ENCODE data around the gene ARHGEF12. TPM values are rescaled to one million over a fixed set of nuclear protein-coding genes. Genes with fewer than 3 reads are reported as not detected.

The ARHGEF12 gene
- total RNA-seq, 2 donors from 2014 or later, result 113 to 132 TPM

DNA sequence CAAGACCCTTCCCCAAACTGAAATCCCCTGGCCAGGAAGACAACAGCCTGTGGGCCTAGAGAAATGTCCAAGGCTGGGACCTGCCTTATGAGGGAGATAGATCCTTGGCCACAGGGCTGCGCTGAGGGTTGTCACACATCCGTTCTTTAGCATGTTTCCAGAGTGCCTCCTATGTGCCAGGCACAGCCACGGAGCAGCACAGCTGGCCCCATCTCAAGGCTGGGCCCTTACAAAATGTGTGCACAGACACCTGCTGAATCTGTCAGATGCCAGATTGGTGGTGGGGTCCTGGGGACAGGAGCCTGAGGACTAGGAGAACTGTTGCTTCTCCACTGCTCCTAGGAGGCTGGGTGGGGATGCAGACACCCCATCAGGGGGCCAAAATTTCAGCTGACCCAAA is 186.5 kb downstream of the ARHGEF12 start:
- H3K27ac ChIP-seq, result no peak overlapping the region
- TF ChIP-seq, protein P1, sequence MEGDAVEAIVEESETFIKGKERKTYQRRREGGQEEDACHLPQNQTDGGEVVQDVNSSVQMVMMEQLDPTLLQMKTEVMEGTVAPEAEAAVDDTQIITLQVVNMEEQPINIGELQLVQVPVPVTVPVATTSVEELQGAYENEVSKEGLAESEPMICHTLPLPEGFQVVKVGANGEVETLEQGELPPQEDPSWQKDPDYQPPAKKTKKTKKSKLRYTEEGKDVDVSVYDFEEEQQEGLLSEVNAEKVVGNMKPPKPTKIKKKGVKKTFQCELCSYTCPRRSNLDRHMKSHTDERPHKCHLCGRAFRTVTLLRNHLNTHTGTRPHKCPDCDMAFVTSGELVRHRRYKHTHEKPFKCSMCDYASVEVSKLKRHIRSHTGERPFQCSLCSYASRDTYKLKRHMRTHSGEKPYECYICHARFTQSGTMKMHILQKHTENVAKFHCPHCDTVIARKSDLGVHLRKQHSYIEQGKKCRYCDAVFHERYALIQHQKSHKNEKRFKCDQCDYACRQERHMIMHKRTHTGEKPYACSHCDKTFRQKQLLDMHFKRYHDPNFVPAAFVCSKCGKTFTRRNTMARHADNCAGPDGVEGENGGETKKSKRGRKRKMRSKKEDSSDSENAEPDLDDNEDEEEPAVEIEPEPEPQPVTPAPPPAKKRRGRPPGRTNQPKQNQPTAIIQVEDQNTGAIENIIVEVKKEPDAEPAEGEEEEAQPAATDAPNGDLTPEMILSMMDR (IDR thresholded peaks at IDR 0.05), result no peak
- no peak for ATAC-seq (ENCODE audit: insufficient number of reproducible peaks, low FRiP score, low read depth)
- H3K36me3 ChIP-seq, result no peaks in the 10 kb centered on the region
- H3K4me3 ChIP-seq, result no peak overlapping the region
- no peaks in the 10 kb centered on the region for H3K9me3 ChIP-seq
- no peaks in the 10 kb centered on the region for H3K27me3 ChIP-seq (replicated peaks; ENCODE audit: insufficient read depth)
- H3K4me1 ChIP-seq (ENCODE audit: control insufficient read depth in 1 of 2, low read depth in 2 of 2), result no peaks in the 10 kb centered on the region
- no peak for DNase-seq (ENCODE audit: low spot score)

DNA sequence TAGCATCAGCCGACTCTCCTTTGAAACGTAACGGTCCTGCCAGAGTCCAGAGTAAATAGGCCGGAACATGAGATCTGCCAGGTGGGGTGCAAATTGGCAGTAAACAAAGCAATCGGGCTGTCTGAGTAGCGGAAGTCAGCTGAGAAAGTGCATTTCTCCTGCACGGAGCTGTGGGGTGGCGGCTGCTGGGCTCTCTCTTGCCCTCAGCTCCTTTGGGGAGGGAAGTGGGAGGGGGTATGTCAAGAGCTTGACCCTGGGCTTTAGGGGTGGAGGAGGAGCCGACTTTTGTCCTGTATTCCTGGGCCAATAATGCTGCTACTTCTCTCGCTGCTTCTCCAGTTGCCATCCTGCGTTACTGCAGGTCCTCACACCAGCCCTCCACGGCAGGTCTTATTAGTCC is 187.0 kb downstream of the ARHGEF12 start:
- Histone ChIP-seq H3K4me3 (no peak overlapping the region), H3K27me3 (replicated peaks; ENCODE audit: insufficient read depth) (no peaks in the 10 kb centered on the region), H3K9me3 (no peaks in the 10 kb centered on the region), H3K36me3 (no peaks in the 10 kb centered on the region), H3K4me1 (ENCODE audit: control insufficient read depth in 1 of 2, low read depth in 2 of 2) (no peaks in the 10 kb centered on the region), H3K27ac (no peak overlapping the region)
- no peak for DNase-seq (ENCODE audit: low spot score)
- no peak for ATAC-seq (ENCODE audit: insufficient number of reproducible peaks, low FRiP score, low read depth)
- TF ChIP-seq, protein P1 (IDR thresholded peaks at IDR 0.05), result no peak

DNA sequence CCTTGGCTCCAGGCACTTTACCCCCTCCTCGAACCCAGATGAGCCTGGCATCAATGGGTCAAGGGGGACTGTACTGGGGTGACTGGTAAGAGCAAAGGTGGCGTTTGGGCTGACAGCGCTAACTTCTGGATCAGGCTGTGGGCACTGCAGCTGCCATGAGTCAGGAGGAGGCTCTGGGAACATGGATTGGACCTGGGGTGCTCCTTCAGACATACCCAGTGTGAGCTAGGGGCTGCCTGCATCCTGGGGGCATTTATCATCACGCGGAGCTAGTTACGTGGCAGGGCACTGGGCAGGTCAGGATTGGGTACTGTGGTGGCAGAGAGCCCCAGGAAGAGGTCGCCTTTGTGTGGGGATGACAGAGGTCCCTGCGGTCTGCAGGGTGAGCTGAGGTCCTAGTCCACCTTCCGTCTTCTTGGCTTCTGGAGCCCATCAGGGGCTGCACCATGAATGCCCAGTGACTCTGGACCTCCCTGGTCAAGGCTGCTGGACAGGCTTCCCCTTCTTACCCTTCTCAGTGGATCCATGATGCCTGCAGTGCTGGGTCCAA is 188.4 kb downstream of the ARHGEF12 start:
- H3K4me3 ChIP-seq, result no peak overlapping the region
- no peaks in the 10 kb centered on the region for H3K27me3 ChIP-seq (replicated peaks; ENCODE audit: insufficient read depth)
- H3K36me3 ChIP-seq, result no peaks in the 10 kb centered on the region
- ATAC-seq (ENCODE audit: insufficient number of reproducible peaks, low FRiP score, low read depth) (no peak), DNase-seq (ENCODE audit: low spot score) (no peak)
- no peak overlapping the region for H3K27ac ChIP-seq
- no peaks in the 10 kb centered on the region for H3K4me1 ChIP-seq (ENCODE audit: control insufficient read depth in 1 of 2, low read depth in 2 of 2)
- no peaks in the 10 kb centered on the region for H3K9me3 ChIP-seq
- TF ChIP-seq, protein P1 (IDR thresholded peaks at IDR 0.05), result no peak

DNA sequence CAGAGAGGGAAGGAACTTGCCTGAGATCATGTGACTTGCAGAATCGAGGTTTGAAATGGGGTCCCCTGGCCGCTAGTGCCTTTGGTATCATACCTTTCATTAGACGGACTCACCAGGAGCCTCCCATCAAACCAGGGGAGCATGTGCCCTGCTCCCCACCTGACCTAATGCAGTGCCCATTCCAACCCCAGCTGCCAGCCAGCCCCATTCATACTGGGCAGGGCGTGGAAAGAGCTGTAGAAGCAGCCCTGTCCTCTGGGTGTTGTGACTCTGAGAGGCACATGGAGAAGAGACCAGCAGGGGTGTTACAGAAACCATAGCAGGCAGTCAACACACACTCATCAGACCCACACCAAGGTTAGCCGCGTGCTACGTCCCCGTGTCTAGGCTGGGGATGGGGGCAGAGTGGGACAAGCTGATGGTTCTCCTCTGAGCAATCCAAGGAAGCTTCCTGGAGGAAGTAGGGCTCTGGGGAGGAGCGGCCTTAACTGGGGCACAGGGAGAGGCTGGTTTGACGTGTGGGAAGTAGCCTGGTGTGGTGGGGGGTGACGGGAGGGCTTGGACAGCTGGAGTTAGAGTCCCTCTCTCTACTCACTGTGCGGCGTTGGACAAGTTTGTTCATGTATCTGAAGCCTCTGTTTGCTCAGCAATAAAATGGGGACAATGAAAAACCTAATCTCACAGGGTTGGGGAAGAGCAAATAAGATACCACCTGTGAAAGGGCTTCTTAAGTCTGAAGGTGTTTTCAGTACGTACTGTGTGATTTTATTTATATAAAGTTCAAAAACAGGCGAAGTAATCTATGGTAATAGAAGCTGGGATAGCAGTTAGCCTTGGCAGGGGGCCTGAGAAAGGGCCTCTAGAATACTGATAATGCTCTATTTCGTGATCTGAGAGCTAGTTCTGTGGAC is 189.3 kb downstream of the ARHGEF12 start:
- no peak overlapping the region for H3K27ac ChIP-seq
- no peak overlapping the region for H3K4me3 ChIP-seq
- H3K36me3 ChIP-seq, result no peaks in the 10 kb centered on the region
- H3K9me3 ChIP-seq, result no peaks in the 10 kb centered on the region
- no peak for DNase-seq (ENCODE audit: low spot score)
- H3K4me1 ChIP-seq (ENCODE audit: control insufficient read depth in 1 of 2, low read depth in 2 of 2), result no peaks in the 10 kb centered on the region
- ATAC-seq (ENCODE audit: insufficient number of reproducible peaks, low FRiP score, low read depth), result no peak
- no peaks in the 10 kb centered on the region for H3K27me3 ChIP-seq (replicated peaks; ENCODE audit: insufficient read depth)
- TF ChIP-seq, protein P1 (IDR thresholded peaks at IDR 0.05), result no peak

DNA sequence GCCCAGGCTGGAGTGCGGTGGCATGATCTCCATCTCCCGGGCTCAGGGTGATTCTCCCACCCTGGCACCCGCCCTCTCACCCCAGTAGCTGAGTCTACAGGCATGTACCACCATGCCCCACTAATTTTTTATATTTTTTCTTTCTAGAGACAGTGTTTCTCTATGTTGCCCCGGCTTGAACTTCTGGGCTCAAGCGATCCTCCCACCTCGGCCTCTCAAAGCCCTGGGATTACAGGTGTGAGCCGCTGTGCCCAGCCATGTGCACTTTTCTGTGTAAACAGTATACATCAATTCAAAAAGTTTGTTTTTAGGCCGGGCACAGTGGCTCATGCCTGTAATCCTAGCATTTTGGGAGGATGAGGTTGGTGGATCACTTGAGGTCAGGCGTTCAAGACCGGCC is 190.0 kb downstream of the ARHGEF12 start:
- Histone ChIP-seq H3K27me3 (replicated peaks; ENCODE audit: insufficient read depth) (no peaks in the 10 kb centered on the region), H3K4me1 (ENCODE audit: control insufficient read depth in 1 of 2, low read depth in 2 of 2) (no peaks in the 10 kb centered on the region), H3K27ac (no peak overlapping the region), H3K4me3 (no peak overlapping the region), H3K36me3 (no peaks in the 10 kb centered on the region), H3K9me3 (no peaks in the 10 kb centered on the region)
- ATAC-seq (ENCODE audit: insufficient number of reproducible peaks, low FRiP score, low read depth) (no peak), DNase-seq (ENCODE audit: low spot score) (no peak)
- TF ChIP-seq, protein P1 (IDR thresholded peaks at IDR 0.05), result no peak
